Activated effector memory CD4-positive, alpha-beta T cell treated with anti-CD3 and anti-CD28 coated beads, Interleukin-2, amount 50 U/mL, for 16 hours (primary cell): ENCODE data around the gene SH3TC2.

Experiments
- DNase-seq: peaks from one replicate; pipeline ENCODE4 v3.0.0-alpha.2; 2020

The SH3TC2 gene

DNA sequence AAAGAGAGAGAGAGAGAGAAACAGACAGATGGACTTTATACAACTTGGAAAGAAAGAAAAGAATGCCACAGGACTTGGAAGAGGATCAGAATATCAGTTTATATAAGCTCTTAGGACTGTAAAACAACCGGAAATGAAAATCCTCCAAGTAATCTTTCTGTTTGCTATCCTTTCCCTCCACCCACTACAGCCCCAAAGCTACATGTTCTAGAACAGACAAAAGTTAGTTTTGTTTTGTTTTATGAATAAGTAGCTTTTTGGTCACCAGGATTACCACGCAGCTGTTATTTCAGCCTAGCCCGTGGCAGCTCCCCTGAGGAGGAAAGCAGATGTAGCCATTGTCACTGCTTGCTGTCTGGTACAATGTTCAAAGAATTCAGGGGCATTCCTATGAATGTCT lies 66.6 kb downstream of the SH3TC2 start:
- no peak for DNase-seq

DNA sequence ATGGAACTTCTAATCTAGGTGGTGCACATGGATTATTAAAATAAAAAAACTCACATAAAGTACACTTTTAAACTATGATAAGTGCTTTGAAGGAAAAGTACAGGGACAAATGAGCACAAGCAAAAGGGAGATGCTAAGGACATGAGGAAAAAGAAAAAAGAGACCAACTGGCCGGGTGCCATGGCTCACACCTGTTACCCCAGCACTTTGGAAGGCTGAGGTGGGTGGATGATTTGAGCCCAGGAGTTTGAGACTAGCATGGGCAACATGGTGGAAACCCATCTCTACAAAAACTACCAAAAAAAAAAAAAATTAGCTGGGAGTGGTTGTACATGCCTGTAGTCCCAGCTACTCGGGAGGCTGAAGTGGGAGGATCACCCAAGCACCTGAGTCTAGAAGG lies 67.1 kb downstream of the SH3TC2 start:
- DNase-seq = no peak

DNA sequence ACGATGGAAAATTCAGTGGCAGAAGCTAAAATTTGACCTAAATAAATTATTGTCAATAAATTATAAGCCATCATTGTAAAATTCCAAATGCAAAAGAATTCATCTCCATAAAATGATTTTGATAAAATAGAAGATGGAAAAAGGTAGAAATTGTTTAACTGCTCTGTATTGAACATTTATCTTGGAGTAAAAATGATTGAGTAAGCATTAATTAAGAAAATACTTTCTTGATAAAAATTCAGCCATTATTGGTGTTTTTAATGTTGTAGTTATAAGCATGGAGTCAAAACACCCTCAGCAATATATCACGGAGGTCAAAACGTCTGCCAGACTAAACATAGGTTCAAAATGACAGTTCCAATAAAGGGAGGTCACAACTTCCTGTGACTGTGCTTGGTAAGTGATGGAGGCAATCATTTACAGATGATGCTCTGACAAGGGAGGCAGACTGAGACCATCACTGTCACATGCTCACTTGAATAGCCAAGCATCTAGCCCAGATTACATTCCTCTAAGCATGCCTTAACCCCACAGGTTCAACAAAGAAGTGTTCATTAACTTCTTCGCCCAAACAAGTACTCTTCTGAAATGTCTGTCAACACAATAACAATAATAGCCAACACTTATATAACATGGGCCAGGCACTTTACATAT lies 69.5 kb downstream of the SH3TC2 start:
- DNase-seq = no peak

DNA sequence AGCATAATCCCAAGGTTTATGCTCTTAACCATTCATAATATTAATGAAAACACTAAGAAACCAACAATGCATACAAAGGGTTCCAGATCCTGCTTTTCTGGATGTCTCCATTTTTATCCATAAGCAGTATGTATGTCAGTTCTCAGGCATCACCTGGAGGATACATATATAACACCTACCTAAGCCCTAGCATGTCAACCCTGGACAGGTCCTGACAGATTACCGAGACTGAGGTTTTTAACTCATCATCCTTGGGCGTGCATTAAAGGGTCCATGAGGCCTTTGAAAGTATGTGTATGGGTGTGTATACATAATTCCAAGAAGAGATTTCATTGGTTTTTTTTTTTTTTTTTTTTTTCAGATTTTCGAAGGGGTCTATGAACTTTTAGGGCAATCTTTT lies 70.6 kb downstream of the SH3TC2 start:
- DNase-seq = no peak

DNA sequence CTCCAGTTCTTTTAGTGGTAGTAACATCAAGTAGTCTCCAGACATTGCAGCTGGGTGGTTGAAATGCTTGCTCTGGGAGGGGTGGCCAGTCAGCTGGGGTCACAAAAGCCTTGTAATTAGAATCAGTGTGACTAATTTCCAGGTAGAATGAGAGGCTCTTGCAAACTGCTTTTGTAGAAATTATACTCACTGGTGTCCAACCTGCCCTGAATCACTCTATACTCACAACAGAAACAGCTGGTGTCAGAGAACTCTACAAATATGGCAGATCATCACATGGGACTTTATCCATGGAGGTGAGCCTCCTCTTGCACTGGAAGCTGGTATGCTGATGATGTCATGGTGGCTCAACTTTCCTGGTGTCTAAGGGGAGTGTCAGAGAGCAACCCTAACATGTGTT lies 71.3 kb downstream of the SH3TC2 start:
- DNase-seq = no peak

DNA sequence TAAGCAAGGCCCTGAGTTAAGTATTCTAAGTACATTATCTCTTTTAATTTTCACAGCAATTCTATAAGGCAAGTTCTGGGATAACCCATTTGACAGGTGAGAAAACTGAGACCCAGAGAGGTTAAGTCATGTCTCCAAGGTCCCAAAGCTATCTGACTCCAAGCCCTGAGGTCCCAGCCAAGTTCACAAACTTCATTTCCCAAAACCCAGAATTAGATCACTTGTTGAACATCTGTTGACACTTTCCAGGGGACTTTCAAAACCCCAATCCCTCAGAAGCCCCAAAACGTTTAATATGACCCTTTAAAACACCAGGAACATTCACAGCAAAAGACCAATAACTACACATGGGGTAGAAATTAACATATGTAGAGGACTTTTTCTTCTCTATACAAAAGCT lies 72.0 kb downstream of the SH3TC2 start:
- no peak for DNase-seq

DNA sequence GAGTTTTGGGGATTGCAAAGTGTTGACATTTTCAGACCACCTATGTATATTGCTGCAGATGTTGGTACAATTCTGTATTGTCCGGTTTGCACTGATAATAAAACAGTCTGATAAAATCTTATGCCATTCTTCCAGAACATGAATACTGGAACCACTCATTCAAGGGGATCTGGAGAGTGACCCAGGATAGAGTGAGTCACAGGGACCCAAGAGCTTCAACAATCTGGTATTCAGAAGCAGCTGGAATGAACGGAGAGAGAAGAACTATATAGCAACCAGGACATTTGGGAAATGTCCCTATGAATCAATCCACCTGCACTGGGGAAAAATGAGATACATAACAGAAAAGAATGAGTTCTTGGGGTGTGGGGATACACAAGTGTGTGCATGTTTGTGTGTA lies 73.3 kb downstream of the SH3TC2 start:
- no peak for DNase-seq

DNA sequence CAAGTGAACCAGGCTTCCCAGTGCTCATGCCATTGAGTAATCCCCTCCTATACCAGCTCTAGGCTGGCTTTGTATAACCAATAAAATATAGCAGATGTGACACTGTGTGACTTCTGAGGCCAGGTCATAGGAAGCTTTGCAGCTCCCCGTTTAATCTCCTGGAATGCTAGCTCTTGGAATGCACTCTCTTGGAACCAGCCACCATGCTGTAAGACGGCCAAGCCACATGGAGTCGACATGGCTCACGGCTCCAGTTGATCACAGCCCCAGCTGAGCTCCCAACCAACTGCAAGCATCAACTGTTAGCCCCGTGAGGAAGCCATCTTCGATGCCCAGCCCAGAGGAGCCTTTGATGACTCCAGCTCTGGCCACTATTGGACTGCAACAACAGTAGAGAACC lies 74.5 kb downstream of the SH3TC2 start:
- DNase-seq = no peak

DNA sequence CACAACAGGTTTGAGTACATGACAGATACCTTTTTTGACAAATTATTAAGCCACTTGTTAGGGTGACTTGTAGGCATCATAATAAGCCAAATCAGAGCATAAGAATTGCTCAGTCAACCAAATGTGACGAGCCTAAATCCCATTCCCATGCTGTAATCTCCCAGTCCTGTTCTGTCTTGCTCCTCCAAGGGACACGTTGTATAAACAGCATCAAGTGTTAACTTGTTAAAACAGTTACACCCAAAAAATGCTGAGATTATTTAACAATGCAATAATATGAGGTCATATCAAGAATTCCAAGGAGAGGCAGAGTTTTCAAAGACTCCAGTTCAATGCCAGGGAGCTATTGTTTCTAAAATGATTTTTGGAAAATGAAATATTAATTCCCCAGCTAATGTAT lies 76.2 kb downstream of the SH3TC2 start:
- no peak for DNase-seq

DNA sequence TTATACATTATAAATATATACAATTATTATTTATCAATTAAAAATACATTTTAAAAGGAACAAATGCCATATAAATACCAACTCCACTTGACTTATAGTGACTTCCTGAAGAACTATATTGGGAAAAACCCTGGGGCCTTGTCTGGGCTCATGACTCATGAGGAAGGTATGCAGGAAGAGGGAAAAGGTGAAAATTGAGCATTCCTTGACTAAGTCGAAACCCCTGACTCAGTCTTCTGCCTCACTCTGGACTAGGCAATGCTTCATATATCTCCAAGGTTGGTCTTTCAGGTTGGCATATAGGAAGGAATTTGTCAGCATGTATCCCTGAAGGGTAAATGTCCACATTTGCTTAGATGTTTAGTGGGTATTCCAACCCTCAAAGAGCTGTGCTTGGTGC lies 78.5 kb downstream of the SH3TC2 start:
- DNase-seq = no peak

DNA sequence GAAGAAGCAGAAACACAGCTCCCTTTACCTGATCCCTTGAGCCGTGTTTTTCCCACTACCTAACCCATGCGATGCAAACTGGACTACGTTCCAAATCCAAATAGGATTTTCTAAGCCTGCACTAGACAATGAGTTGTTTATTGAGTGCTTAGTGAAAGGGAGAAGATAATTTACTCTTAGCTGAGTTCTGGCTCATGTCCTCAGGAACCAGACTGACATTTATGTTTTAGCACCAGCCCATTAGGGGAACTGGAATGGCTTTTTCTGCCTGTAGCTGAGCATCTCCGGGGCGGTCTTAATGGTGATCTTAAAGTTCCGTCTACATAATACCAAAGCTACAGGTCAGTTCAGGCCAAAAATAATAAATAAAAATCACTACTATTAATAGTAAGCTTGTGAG lies 81.5 kb downstream of the SH3TC2 start:
- no peak for DNase-seq

DNA sequence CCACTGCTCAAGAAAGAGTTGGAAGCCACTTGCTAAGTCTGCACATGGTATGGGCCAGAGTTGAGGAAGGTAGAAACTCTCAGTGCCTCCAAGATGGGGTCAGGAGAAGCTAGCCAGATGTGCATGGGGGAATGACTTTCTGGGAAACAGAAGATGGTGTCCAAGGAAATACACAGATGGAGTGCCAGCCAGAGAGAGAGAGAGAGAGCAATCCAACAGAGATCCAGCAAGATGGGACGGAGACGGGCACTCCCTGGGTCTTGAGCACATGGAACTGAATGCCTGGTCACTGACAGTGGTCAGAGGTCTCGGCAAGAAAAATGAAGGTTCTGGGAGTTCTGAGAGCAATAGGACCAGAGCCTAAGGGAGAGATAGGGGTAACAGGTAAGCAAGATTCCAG lies 82.1 kb downstream of the SH3TC2 start:
- DNase-seq = no peak

DNA sequence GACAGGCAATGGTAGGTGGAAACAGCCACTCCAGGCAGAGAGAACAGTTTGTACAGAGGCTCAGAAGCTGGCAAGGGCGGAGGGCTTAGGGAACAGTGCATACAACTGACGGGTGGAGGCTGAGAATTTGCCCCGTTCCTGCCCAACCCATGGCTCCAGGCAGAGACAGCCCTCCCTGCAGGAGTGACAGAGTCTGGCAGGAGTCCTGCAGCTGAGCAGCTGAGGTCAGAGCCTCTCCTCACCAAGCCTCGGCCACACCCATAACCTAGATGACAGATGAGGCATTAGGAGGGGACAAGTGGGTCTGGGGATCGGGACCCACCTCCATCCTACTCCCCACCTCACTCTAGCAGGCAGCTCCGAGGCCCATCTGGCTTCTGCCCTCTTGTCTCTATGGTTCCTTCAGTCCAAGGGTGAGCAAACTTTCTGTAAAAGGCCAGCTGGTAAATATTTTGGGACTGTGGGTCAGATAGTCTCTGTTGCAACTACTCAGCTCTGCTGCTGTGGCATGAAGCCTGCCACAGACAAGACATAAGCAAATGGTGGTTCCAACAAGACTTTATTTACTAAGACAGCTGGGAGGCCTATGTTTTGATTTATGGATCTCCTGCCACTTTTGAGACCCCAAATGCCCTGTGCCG lies 83.7 kb downstream of the SH3TC2 start:
- no peak for DNase-seq

DNA sequence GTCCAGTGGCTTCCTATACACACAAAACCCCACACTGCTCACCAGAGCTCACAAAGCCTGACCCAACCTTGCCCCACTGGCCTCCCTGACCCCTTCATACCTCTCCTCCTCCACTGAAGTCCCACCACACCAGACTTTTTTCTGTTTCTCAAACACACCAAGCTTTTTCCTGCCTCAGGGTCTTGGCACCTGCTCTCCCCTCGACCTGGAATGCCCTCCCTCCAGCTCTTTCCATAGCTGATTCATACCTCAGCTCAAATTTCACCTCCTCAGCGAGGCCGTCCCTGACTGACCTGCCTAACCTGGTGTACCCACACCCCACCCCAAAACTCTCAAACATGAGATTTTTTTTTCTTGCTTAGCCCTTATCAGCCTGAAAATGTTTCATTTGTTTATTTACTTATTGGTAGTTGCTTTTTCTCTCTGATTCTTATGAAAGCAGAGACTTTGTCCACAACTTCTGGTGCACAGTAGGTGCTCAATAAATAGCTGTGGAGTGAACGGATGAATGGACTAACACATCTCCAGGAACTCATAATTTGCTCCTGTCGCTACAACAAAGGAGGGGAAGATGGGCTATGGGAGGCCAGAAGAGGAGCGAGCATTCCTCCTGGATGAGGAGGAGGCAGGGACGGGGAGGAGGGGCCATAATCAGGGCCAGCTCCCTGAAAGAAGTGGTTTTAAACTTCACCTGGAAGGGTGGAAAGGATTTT lies 84.3 kb downstream of the SH3TC2 start:
- no peak for DNase-seq

DNA sequence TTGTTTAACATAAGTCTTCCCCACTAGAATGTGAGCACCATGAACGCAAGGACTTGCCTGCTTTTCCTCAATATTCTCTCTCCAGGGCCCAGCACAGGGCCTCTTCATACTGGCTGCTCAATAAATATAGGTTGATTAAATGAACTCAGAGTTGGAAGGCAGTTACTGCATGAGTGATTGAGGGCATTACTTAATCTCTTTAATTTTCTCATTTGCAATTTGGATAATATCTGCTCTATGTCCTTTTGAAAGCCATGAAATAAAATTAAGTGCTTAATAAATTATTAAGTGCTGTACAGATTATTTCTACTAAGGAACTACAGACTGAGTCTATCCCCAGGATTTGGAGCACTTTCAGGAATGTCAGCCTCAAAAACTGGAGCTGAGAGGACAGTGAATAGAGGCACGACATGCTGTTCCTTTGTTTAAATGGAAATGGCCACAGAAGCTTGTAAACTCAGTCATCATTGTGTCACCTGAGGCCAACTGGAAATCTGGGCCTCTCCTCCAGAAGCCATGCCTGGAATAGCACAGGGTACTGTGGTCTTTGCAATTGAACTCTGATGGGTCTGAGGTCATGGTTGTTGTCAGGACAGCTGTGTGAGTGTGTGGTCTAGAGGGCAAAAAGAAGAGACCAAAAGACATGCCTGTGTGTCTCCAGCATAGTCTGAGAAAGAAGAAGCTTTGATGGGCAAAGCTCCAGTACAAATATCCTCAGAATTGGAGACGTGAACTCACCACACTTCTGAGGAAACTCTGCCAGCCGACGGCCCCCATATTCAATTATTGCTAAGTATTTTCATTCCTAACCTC lies 86.1 kb downstream of the SH3TC2 start:
- DNase-seq = no peak

DNA sequence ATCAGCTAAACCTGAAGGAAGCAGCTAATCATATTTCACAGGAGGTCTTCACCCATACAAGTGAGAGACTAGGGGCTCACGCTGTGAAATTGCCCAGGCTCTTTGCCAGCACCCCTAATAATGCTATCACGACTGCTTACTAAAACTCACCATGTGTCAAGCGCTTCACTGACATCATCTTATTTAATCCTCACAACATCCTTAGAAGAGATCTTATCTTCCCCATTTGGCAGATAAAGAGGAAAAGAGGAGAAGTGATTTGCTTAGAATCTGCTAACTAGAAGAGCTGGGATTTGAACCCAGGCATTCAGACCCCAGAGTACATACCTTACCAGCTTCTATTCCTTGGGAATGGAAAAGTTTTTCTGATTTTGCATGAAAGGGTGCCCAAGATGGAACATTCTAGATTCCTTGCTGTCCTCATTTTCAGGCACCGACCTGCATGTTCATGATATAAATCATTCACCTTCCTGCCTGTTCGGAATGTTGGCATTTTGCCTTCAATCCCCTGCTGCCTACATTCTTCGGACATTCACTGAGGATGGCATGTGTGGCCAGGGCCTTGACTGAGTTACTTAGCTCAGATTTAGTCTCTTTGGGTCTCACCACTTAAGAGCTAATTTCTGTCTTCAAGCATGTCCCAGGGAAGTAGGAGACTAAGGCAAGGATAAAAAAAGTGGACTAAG lies 88.1 kb downstream of the SH3TC2 start:
- DNase-seq = no peak

DNA sequence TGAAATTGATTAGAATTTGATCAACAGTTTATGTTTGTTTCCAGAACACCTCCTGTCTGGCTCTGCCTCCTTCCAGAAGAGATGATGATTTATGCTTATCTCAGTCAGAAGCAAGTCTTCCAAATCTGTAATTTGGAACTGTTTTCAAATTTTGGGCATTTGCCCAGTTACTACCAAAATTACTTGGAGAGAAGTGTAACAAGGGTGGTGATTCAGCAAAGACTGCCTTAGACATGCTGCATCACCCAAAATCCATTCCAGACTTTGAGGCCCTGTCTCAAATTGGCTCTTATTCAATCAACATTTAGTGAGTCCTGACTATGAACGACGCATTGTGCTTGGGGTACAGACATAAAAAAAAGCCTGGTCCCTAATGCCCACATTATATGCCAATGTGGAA lies 89.4 kb downstream of the SH3TC2 start:
- DNase-seq = no peak

DNA sequence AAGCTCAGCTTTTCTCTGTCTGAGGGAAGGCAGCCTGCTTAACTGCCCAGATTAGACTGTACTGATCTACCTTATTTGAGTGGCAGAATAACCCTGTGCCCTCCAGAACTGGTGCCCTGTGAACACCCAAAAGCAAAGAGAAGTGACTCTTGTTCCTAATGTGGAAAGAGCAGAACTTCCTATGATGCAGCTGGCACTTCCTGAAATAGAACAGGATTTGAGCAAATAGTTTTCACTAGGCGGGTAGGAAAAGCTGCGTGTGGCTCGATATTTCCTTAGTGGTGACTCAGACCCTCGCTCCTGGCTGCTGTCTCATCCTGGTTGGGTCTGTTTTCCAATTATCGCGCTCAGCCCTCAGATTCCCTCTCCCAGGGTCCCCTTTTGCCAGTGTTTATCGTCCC lies 89.9 kb downstream of the SH3TC2 start:
- DNase-seq = no peak

DNA sequence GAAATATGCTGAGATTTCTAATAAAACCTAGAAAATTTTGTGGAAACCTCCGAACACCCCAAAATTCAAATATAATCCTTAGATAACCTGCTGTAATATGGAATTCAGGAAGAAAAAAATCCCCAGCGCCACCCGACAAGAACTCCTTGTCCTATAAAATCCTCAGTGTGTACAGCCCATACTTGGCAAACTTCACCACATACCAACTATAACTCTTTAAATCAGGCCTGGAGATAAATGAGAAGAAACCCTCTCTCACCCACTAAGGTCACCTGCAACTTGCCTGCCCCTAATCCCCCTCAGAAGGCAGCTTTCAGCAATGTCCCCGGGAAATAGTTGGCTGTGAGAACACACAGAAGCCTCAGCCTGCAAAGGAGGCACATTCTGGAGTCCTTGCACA lies 90.5 kb downstream of the SH3TC2 start:
- DNase-seq = no peak

DNA sequence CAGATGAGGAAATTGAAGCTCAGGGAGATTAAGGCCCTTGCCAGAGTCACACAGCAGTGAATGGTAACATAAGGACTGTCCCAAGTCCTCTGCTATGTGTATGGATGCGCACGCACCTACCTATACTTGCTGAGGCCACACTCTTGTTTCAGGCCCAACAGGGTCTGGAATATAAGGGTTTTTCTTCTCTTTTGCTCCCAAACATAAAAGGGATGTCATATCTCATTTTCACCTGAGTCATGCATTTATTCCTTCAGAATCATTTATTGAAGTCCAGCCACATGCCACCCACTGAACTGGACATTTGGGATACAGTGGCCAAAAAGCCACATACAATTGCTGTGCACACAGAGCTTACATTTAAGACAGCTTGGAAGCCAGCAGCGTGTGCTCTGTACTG lies 92.0 kb downstream of the SH3TC2 start:
- no peak for DNase-seq

DNA sequence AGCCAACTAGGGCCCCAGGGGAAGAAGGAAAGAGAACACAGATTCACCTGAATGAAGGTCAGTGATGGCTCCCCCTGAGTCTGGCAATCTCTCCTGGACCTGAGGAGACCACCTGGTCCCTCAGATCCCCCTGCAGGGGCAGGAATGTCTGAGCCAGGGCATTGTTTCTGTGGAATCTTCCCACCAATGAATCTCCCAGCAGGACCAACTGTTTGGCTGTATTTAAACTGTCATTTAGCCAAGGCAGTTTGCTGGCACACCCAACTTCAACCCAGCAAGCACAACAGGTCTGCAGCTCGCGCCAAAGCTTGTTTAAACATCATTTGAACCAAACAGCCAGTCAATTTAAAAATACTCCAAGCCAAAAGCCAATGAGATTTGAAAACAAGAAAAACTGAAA lies 92.6 kb downstream of the SH3TC2 start:
- DNase-seq = no peak

DNA sequence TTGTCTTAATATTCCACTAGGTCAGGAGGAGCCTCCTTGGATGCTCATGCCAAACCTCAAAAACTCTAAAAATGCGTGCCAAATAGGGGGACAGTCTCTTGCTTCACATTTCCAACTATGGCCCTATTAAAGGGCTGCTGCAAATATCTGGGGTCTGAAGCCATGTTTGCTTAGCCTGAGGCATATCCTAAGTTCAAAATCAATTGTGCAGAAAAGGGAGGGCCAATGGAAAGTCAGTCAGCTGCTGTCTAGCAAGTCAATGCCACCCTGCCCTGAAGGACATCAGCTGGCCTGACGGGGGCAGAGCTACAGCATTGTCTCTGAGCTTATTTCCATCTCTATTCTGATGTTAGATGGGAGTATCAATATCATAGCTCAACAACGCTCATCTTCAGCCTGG lies 93.6 kb downstream of the SH3TC2 start:
- DNase-seq = no peak

DNA sequence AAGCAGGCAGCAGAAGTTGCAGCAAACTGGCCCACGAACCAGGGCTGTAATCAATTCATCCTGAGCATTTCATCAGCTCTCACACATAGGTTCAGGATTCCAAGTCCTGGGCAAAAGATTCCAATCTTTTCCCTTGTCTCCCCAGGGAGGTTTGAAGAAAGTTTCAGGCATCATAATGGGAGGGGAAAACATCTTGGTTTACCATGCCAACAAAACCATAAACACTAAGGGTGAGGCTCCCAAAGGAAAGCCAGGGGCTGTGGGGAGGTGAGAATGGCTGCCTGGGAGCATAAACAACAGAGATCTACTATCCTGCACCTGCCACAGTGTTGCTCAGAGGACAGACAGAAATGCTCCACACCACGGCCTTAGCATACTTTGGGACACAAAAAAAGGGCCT lies 94.6 kb downstream of the SH3TC2 start:
- DNase-seq = no peak
